Keratinocyte (primary cell): ENCODE data around the gene IGSF9.

Source experiments
- EZH2 ChIP-seq: IDR thresholded peaks from one replicate; pipeline ENCODE4 v1.6.1; 2012; ENCODE audit warnings: inconsistent platforms, mild to moderate bottlenecking, low read length, moderate library complexity
- TF ChIP-seq, protein P1 (sequence below), 3 experiments: IDR thresholded peaks in 1 of 3; conservative IDR thresholded peaks in 1 of 3; optimal IDR thresholded peaks in 1 of 3; 2 replicates in 2 of 3; 3 replicates in 1 of 3; pipeline versions ENCODE3 to v1.5.1; 2011; ENCODE audit warnings: low read length in 3 of 3, mild to moderate bottlenecking in 3 of 3, moderate library complexity in 2 of 3, control low read depth in 1 of 3, inconsistent platforms in 1 of 3; ENCODE audit not compliant: insufficient read depth in 2 of 3; ENCODE audit errors: extremely low read depth in 1 of 3

DNA sequence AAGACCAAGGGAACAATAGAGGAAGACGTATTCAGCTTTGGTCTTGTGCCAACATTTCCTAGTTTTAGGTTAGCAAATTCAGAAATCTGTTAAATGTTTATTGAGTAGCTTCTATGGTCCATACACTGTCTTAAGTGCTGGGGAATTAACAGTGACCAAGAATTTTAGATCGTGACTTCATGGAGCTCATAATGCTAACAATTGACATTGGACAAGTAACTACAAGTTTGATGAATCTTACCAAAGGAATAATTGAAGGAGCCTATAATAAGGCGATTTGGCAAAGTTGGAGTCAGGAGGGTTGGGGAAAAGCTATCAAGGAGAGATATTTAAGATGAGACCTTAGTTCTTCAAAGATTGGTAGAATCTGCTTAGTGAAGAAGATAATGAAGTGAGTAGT is 10.0 kb upstream of the IGSF9 start:
- TF ChIP-seq, protein P1, sequence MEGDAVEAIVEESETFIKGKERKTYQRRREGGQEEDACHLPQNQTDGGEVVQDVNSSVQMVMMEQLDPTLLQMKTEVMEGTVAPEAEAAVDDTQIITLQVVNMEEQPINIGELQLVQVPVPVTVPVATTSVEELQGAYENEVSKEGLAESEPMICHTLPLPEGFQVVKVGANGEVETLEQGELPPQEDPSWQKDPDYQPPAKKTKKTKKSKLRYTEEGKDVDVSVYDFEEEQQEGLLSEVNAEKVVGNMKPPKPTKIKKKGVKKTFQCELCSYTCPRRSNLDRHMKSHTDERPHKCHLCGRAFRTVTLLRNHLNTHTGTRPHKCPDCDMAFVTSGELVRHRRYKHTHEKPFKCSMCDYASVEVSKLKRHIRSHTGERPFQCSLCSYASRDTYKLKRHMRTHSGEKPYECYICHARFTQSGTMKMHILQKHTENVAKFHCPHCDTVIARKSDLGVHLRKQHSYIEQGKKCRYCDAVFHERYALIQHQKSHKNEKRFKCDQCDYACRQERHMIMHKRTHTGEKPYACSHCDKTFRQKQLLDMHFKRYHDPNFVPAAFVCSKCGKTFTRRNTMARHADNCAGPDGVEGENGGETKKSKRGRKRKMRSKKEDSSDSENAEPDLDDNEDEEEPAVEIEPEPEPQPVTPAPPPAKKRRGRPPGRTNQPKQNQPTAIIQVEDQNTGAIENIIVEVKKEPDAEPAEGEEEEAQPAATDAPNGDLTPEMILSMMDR (optimal IDR thresholded peaks at IDR 0.05 in 1 of 3, IDR thresholded peaks at IDR 0.05 in 1 of 3, conservative IDR thresholded peaks at IDR 0.05 in 1 of 3; ENCODE audit: extremely low read depth in 1 of 3, insufficient read depth in 2 of 3, low read length in 3 of 3), result no peak
- TF ChIP-seq EZH2, result no peak
